MM.1S (cell line): ENCODE measurements around the gene HTR3D.

Source experiments
- DNase-seq: peaks from one replicate; pipeline ENCODE4 v3.0.0-alpha.2; 2015
- H2AFZ ChIP-seq: fragments of 300-600 bp; sonication (generic); 2 replicates; pipeline ENCODE4 v1.6.0; 2016; ENCODE audit warnings: antibody characterized with exemption, low read length
- H3F3A ChIP-seq: fragments of 300-600 bp; sonication (generic); 2 replicates; pipeline ENCODE4 v1.6.1; 2016; ENCODE audit warnings: mild to moderate bottlenecking, antibody characterized with exemption, low read length, moderate library complexity, mixed read lengths; ENCODE audit not compliant: insufficient read depth
- H3K27ac ChIP-seq: fragments of 300-600 bp; sonication (generic); 2 replicates; pipeline ENCODE4 v1.5.1; 2016; ENCODE audit warnings: mild to moderate bottlenecking, low read length
- H3K27me3 ChIP-seq: fragments of 300-600 bp; sonication (generic); replicated peaks from 2 replicates; pipeline ENCODE4 v1.6.0; 2016; ENCODE audit warnings: low read length; ENCODE audit not compliant: insufficient read depth
- H3K36me3 ChIP-seq: fragments of 300-600 bp; sonication (generic); replicated peaks from 2 replicates; pipeline ENCODE4 v1.6.1; 2016; ENCODE audit warnings: mild to moderate bottlenecking, low read length, mixed read lengths; ENCODE audit not compliant: insufficient read depth
- H3K4me1 ChIP-seq: fragments of 300-600 bp; sonication (generic); 2 replicates; pipeline ENCODE4 v1.6.1; 2016; ENCODE audit warnings: low read length, mixed read lengths
- H3K4me2 ChIP-seq: fragments of 300-600 bp; sonication (generic); 2 replicates; pipeline ENCODE4 v1.6.0; 2016; ENCODE audit warnings: low read depth, low read length
- H3K4me3 ChIP-seq: fragments of 300-600 bp; sonication (generic); 2 replicates; pipeline ENCODE4 v1.5.1; 2016; ENCODE audit warnings: low read length, mixed read lengths
- H3K79me2 ChIP-seq: fragments of 300-600 bp; sonication (generic); 2 replicates; pipeline ENCODE4 v1.6.1; 2016; ENCODE audit warnings: mixed run types, low read length, mixed read lengths
- H3K9ac ChIP-seq: fragments of 300-600 bp; sonication (generic); 2 replicates; pipeline ENCODE4 v1.6.1; 2016; ENCODE audit warnings: low read length, mixed read lengths
- H3K9me2 ChIP-seq: fragments of 300-600 bp; sonication (generic); replicated peaks from 2 replicates; pipeline ENCODE4 v1.6.1; 2016; ENCODE audit warnings: mild to moderate bottlenecking, low read length, mixed read lengths; ENCODE audit not compliant: insufficient read depth
- H3K9me3 ChIP-seq: fragments of 300-600 bp; sonication (generic); replicated peaks from 2 replicates; pipeline ENCODE4 v1.6.1; 2016; ENCODE audit warnings: mild to moderate bottlenecking, low read length, mixed read lengths; ENCODE audit not compliant: insufficient read depth
- H4K20me1 ChIP-seq: fragments of 300-600 bp; sonication (generic); 2 replicates; pipeline ENCODE4 v1.6.1; 2016; ENCODE audit warnings: mild to moderate bottlenecking, low read length, moderate library complexity, mixed read lengths; ENCODE audit not compliant: insufficient read depth
- EZH2 ChIP-seq: fragments of 300-600 bp; sonication (generic); optimal IDR thresholded peaks from 2 replicates; pipeline ENCODE3; 2017; ENCODE audit warnings: low read depth, mild to moderate bottlenecking, antibody characterized with exemption, low read length, mixed read lengths
- EZH2phosphoT487 ChIP-seq: fragments of 300-600 bp; sonication (generic); IDR thresholded peaks from 2 replicates; pipeline ENCODE4 v1.6.1; 2018; ENCODE audit warnings: antibody characterized with exemption, low read length
- TF ChIP-seq, protein P1 (sequence below): fragments of 300-600 bp; sonication (generic); IDR thresholded peaks from 2 replicates; pipeline ENCODE4 v1.5.1; 2016; ENCODE audit warnings: antibody characterized with exemption, low read length, mixed read lengths

Gene HTR3D

DNA sequence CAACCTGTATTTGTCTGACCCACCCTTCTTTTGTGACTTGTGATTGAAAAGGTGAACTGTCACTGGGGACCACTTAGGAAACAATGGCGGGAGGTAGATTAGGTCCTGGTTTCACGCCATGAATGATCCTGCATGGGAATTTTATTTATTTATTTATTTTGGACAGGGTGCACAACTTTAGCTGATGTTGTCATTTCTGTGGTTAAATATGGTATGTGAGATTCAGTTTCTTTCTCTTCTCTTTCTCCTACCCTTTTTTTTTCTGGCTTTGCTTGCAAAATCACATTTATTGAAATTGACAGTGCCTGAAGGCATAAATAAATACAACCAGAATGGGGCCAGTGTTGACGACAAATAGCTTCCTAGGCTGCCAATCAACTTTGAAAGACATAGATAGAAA is 47.3 kb downstream of the HTR3D start:
- Histone ChIP-seq H4K20me1 (no peaks in the 10 kb centered on the region), H2AFZ (no peak overlapping the region), H3K79me2 (no peaks in the 10 kb centered on the region), H3F3A (no peaks in the 10 kb centered on the region), H3K27me3 (no peaks in the 10 kb centered on the region), H3K4me3 (no peak overlapping the region), H3K9me3 (no peaks in the 10 kb centered on the region), H3K4me1 (no peaks in the 10 kb centered on the region), H3K4me2 (no peak overlapping the region), H3K9me2 (no peaks in the 10 kb centered on the region), H3K36me3 (no peaks in the 10 kb centered on the region), H3K27ac (no peak overlapping the region), H3K9ac (no peak overlapping the region)
- no peak for DNase-seq
- TF ChIP-seq EZH2 (no peak), EZH2phosphoT487 (no peak)
- TF ChIP-seq, protein P1, sequence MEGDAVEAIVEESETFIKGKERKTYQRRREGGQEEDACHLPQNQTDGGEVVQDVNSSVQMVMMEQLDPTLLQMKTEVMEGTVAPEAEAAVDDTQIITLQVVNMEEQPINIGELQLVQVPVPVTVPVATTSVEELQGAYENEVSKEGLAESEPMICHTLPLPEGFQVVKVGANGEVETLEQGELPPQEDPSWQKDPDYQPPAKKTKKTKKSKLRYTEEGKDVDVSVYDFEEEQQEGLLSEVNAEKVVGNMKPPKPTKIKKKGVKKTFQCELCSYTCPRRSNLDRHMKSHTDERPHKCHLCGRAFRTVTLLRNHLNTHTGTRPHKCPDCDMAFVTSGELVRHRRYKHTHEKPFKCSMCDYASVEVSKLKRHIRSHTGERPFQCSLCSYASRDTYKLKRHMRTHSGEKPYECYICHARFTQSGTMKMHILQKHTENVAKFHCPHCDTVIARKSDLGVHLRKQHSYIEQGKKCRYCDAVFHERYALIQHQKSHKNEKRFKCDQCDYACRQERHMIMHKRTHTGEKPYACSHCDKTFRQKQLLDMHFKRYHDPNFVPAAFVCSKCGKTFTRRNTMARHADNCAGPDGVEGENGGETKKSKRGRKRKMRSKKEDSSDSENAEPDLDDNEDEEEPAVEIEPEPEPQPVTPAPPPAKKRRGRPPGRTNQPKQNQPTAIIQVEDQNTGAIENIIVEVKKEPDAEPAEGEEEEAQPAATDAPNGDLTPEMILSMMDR = no peak

DNA sequence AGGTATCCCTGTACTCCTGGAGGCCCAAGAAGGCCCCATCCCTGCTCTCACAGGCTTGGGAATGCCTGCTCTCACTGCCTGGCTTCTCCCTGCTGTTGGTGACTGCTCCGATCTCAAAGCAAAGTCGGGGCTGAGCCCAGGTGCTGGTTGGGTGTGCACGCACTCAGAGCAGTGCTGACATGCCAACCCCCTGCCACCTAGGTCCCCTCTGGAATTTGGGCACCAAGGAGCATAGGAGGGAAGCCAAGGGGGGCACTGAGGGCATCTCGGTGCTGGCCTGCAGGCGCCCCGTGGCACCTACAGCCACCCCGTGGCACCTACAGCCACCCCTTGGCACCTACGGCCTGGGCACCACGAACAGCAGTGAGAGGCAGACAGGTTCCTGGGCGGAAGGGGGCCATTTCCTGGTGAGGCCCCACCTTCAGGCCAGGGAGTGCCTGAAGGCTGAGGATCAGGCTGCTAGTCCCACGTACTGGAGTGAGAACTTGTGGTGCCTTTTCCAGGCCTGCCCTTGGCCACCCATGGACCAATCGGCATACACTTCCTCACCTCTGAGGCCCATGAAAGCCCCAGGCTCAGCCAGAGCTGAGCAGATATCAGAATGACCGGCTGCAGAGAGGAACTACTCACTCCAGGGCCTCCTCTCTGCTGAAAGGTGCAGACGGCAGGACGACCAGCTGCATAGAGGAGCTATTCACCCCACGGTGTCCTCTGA is 49.7 kb downstream of the HTR3D start:
- TF ChIP-seq EZH2 (no peak), EZH2phosphoT487 (no peak)
- TF ChIP-seq, protein P1 = no peak
- H3K4me3 ChIP-seq = no peak overlapping the region
- no peaks in the 10 kb centered on the region for H3F3A ChIP-seq
- H3K9me2 ChIP-seq = no peaks in the 10 kb centered on the region
- H3K27me3 ChIP-seq = no peaks in the 10 kb centered on the region
- DNase-seq = no peak
- H3K9ac ChIP-seq = no peak overlapping the region
- no peaks in the 10 kb centered on the region for H3K36me3 ChIP-seq
- no peaks in the 10 kb centered on the region for H3K9me3 ChIP-seq
- H2AFZ ChIP-seq = no peak overlapping the region
- no peaks in the 10 kb centered on the region for H3K79me2 ChIP-seq
- H3K4me2 ChIP-seq = no peak overlapping the region
- no peaks in the 10 kb centered on the region for H4K20me1 ChIP-seq
- no peak overlapping the region for H3K27ac ChIP-seq
- peaks cover 8% of the 10 kb centered on the region for H3K4me1 ChIP-seq

GRCh38 chr3:184082034-184082433 is 50.5 kb downstream of the HTR3D start:
- Histone ChIP-seq H3K4me2 (no peak overlapping the region), H3K27me3 (no peaks in the 10 kb centered on the region), H3K4me1 (peaks cover 8% of the 10 kb centered on the region)

More at GRCh38 chr3:184082034-184082433, 50.5 kb downstream of the HTR3D start:
- no peak overlapping the region for H3K9ac ChIP-seq
- no peaks in the 10 kb centered on the region for H3K36me3 ChIP-seq
- TF ChIP-seq EZH2phosphoT487 (no peak), EZH2 (no peak)
- TF ChIP-seq, protein P1 = no peak
- H3K9me2 ChIP-seq = no peaks in the 10 kb centered on the region
- H3F3A ChIP-seq = no peaks in the 10 kb centered on the region
- no peak overlapping the region for H3K4me3 ChIP-seq
- H3K9me3 ChIP-seq = no peaks in the 10 kb centered on the region
- H4K20me1 ChIP-seq = no peaks in the 10 kb centered on the region
- no peak overlapping the region for H2AFZ ChIP-seq
- H3K27ac ChIP-seq = no peak overlapping the region
- no peaks in the 10 kb centered on the region for H3K79me2 ChIP-seq
- DNase-seq = no peak
